Liver (tissue), 2 donors: ENCODE data around the gene DCLRE1A.

Experiments
- CTCF ChIP-seq: fragments of 150-350 bp; IDR thresholded peaks from 2 replicates; pipeline ENCODE4 v1.5.1; 2017; ENCODE audit warnings: improper control_type of control experiment, low read depth, low read length; ENCODE audit not compliant: missing input control
- FOXA2 ChIP-seq: IDR thresholded peaks from 2 replicates; pipeline ENCODE4 v1.6.1; 2016; ENCODE audit warnings: antibody characterized with exemption
- MAX ChIP-seq: IDR thresholded peaks from 2 replicates; pipeline ENCODE4 v1.6.1; 2016; ENCODE audit warnings: antibody characterized with exemption
- YY1 ChIP-seq: IDR thresholded peaks from 2 replicates; pipeline ENCODE4 v1.6.1; 2016; ENCODE audit warnings: antibody characterized with exemption, mild to moderate bottlenecking
- donor health status: healthy.

- no peak for TF ChIP-seq CTCF
- TF ChIP-seq YY1: no peak
- TF ChIP-seq MAX: no peak
- no peak for TF ChIP-seq FOXA2
Observed at GRCh38 chr10:113858541-113858940, 4.7 kb upstream of the DCLRE1A start.
